K562 (cell line): Measurements from ENCODE around the gene PAX8. TPM values are rescaled to one million over a fixed set of nuclear protein-coding genes. Genes with fewer than 3 reads are reported as not detected.

Experiments used
- ATAC-seq: fragments of 200-7000 bp; cut with Tn5 transposase; 3 replicates; pipeline ENCODE4 v1.9.1; 2020; ENCODE audit warnings: moderate library complexity
- BruUV-seq: library from RNA; stranded (reverse); fragments of 400-500 nt; replicated peaks from 2 replicates; lab custom pipeline; 2021; lab: Mats Ljungman, UMichigan
- CTCF ChIA-PET: fragments of 300-600 bp; formaldehyde crosslinking; extraction: SDS; loops from one replicate; lab custom pipeline; 2021; ENCODE audit warnings: low intra/inter-chr PET ratio; lab: Yijun Ruan, JAX
- POLR2A ChIA-PET: fragments of 300-600, 350-650 bp; sonication (Branson Sonifier 250); formaldehyde crosslinking; extraction: SDS; loops from one replicate; lab custom pipeline; 2021; ENCODE audit warnings: antibody characterized with exemption, inconsistent platforms; lab: Yijun Ruan, JAX
- DNase-seq, 4 experiments: peaks; one replicate each; pipeline versions ENCODE4 v3.0.0 to v3.0.0-alpha.2; 2011 to 2018; ENCODE audit warnings: low spot score in 3 of 4, mixed read lengths in 3 of 4; ENCODE audit errors: extremely low read depth in 1 of 4
- FAIRE-seq: peaks from 2 replicates; lab custom pipeline; 2011; peaks lifted over from hg19 to GRCh38; lab: Jason Lieb, UNC
- H2AFZ ChIP-seq: 2 replicates; pipeline ENCODE4 v1.6.0; 2011; ENCODE audit warnings: low read depth, low read length, control low read depth, inconsistent platforms
- H3K27ac ChIP-seq: fragments of 200-600 bp; 3 replicates; pipeline ENCODE4 v1.8.0; 2011; ENCODE audit warnings: low read depth, mild to moderate bottlenecking, control low read depth, inconsistent platforms, low read length, moderate library complexity, mixed read lengths; ENCODE audit errors: extremely low read depth
- H3K27me3 ChIP-seq, 2 experiments: fragments of 300-600 bp in 1 of 2; 2 replicates in 1 of 2; 3 replicates in 1 of 2; pipeline versions ENCODE4 v1.6.0 to v1.8.0; 2011; ENCODE audit warnings: inconsistent platforms in 2 of 2, low read length in 2 of 2, mild to moderate bottlenecking in 1 of 2, mixed read lengths in 1 of 2, moderate library complexity in 1 of 2; ENCODE audit not compliant: control insufficient read depth in 2 of 2, insufficient read depth in 2 of 2
- H3K36me3 ChIP-seq: fragments of 300-600 bp; 3 replicates; pipeline ENCODE4 v1.8.0; 2011; ENCODE audit warnings: mild to moderate bottlenecking, low read length, inconsistent platforms; ENCODE audit not compliant: control insufficient read depth, insufficient read depth
- H3K4me1 ChIP-seq, 2 experiments: fragments of 200-600 bp in 1 of 2; replicated peaks in 1 of 2; 2 replicates in 1 of 2; 3 replicates in 1 of 2; pipeline versions ENCODE4 v1.5.1 to v1.8.0; 2011; ENCODE audit warnings: inconsistent platforms in 2 of 2, low read length in 2 of 2, mild to moderate bottlenecking in 1 of 2, mixed read lengths in 1 of 2, moderate library complexity in 1 of 2; ENCODE audit not compliant: control insufficient read depth in 2 of 2, insufficient read depth in 2 of 2
- H3K4me2 ChIP-seq: 2 replicates; pipeline ENCODE4 v1.6.1; 2011; ENCODE audit warnings: low read length, control low read depth, inconsistent platforms, mixed read lengths; ENCODE audit not compliant: insufficient read depth
- H3K4me3 ChIP-seq: fragments of 200-600 bp; sonication (generic), shearing (Covaris generic); 2 replicates; pipeline ENCODE4 v1.5.1; 2016; ENCODE audit warnings: control low read depth, inconsistent platforms
- H3K79me2 ChIP-seq: fragments of 200-600 bp; 3 replicates; pipeline ENCODE4 v1.8.0; 2011; ENCODE audit warnings: low read length, inconsistent platforms; ENCODE audit not compliant: control insufficient read depth, insufficient read depth
- H3K9ac ChIP-seq, 2 experiments: 2 replicates each; pipeline versions ENCODE4 v1.6.0 to v1.6.1; 2011; ENCODE audit warnings: low read depth in 2 of 2, low read length in 2 of 2, control low read depth in 1 of 2, inconsistent platforms in 1 of 2, mild to moderate bottlenecking in 1 of 2, mixed read lengths in 1 of 2; ENCODE audit not compliant: insufficient read depth in 1 of 2
- H3K9me1 ChIP-seq: one replicate; pipeline ENCODE4 v1.6.0; 2011; ENCODE audit warnings: inconsistent platforms, mild to moderate bottlenecking, low read length, moderate library complexity; ENCODE audit not compliant: control insufficient read depth, insufficient read depth
- H3K9me3 ChIP-seq: replicated peaks from 2 replicates; pipeline ENCODE4 v1.5.1; 2011; ENCODE audit warnings: low read depth, low read length, inconsistent platforms; ENCODE audit not compliant: control insufficient read depth, insufficient read depth
- H4K20me1 ChIP-seq: replicated peaks from 2 replicates; pipeline ENCODE4 v1.6.1; 2011; ENCODE audit warnings: low read length, inconsistent platforms, mixed read lengths; ENCODE audit not compliant: control insufficient read depth, insufficient read depth
- CBFA2T3 ChIP-seq: fragments of 450-650 bp; IDR thresholded peaks from 2 replicates; pipeline ENCODE4 v1.6.1; 2017
- CEBPG ChIP-seq, 3 experiments: fragments of 200-800 bp in 1 of 3; sonication (Bioruptor generic) in 1 of 3; sonication (generic) in 1 of 3; formaldehyde crosslinking in 1 of 3; IDR thresholded peaks in 2 of 3; conservative IDR thresholded peaks in 1 of 3; 2 replicates each; pipeline versions ENCODE4 v1.6.1 to v1.8.0; 2016 to 2022; ENCODE audit warnings: missing compliant biosample characterization in 2 of 3, missing genetic modification characterization in 2 of 3, mild to moderate bottlenecking in 1 of 3, missing genetic modification reagents in 1 of 3
- ESRRA ChIP-seq: fragments of 450-650 bp; IDR thresholded peaks from 2 replicates; pipeline ENCODE4 v1.6.1; 2014; ENCODE audit warnings: low read depth, mild to moderate bottlenecking, moderate library complexity, borderline replicate concordance
- LEF1 ChIP-seq: fragments of 450-650 bp; IDR thresholded peaks from 2 replicates; pipeline ENCODE4 v1.6.1; 2016; ENCODE audit warnings: mild to moderate bottlenecking
- SAP30 ChIP-seq: fragments of 200-600 bp; sonication (generic); IDR thresholded peaks from 2 replicates; pipeline ENCODE4 v1.6.1; 2012; ENCODE audit warnings: borderline replicate concordance, low read depth, mild to moderate bottlenecking, moderate library complexity, low read length, control low read depth, inconsistent platforms; ENCODE audit not compliant: insufficient read depth, poor library complexity, severe bottlenecking
- SMARCE1 ChIP-seq: fragments of 450-650 bp; IDR thresholded peaks from 2 replicates; pipeline ENCODE4 v1.7.1; 2016; ENCODE audit warnings: mild to moderate bottlenecking
- ZEB2 ChIP-seq: fragments of 450-650 bp; IDR thresholded peaks from 2 replicates; pipeline ENCODE4 v1.6.1; 2016
- ZMIZ1 ChIP-seq, 2 experiments: fragments of 150-350 bp in 1 of 2; IDR thresholded peaks; 2 replicates each; pipeline ENCODE4 v1.6.1; 2012 to 2016; ENCODE audit warnings: low read depth in 2 of 2, low read length in 2 of 2, mild to moderate bottlenecking in 1 of 2, moderate library complexity in 1 of 2
- ZNF512 ChIP-seq: IDR thresholded peaks from 2 replicates; pipeline ENCODE4 v1.6.1; 2016; ENCODE audit warnings: missing genetic modification characterization, missing compliant biosample characterization
- ZNF584 ChIP-seq: fragments of 200-800 bp; sonication (Bioruptor generic); IDR thresholded peaks from 2 replicates; pipeline ENCODE4 v1.6.1; 2016; ENCODE audit warnings: low read depth, mild to moderate bottlenecking, missing genetic modification characterization, missing compliant biosample characterization
- WGBS: fragments of 100-300 bp; shearing (Covaris generic); methylation state at CpG from one replicate; pipeline ENCODE4 v1.1.6; 2016; ENCODE audit warnings: low coverage, mixed read lengths; ENCODE audit not compliant: insufficient coverage; ENCODE audit errors: missing lambda C conversion rate; 5-methylcytosine and 5-hydroxymethylcytosine counted together
- in situ Hi-C: fragments of 300-500 bp; cut with MboI; formaldehyde crosslinking; loops from 4 replicates; pipeline ENCODE4 v1.15.0; 2018; ENCODE audit warnings: inconsistent platforms, mixed read lengths
- intact Hi-C: fragments of 100-400 bp; cut with micrococcal nuclease; formaldehyde crosslinking; loops from 2 replicates; pipeline ENCODE4 v1.14.2; 2022
- polyA plus RNA-seq, 8 experiments: library from polyadenylated mRNA; depleted of rRNA in 4 of 8; stranded (reverse) in 5 of 8; unstranded in 3 of 8; fragments of >200 nt; fragmentation: Nextera tagmentation in 2 of 8; fragmentation: Illumina TruSeq in 1 of 8; extraction: Ambion mirVana in 2 of 8; extraction: Trizol in 1 of 8; gene quantifications; 2 replicates each; pipeline versions ENCODE4 v1.2.1 to v1.2.3, GENCODE V29; 2011 to 2014; ENCODE audit warnings: inconsistent platforms in 1 of 8, missing spikeins in 1 of 8
- total RNA-seq, 7 experiments: library from RNA; depleted of rRNA in 6 of 7; stranded (reverse); fragments of >200 nt in 6 of 7; fragmentation: Illumina TruSeq in 2 of 7; extraction: Trizol in 2 of 7; gene quantifications; 2 replicates each; pipeline versions ENCODE4 v1.2.1 to v1.2.3, GENCODE V29; 2011 to 2021; ENCODE audit warnings: low replicate concordance in 1 of 7

The PAX8 gene
- total and polyA plus RNA-seq, 9 of the 15 experiments (the other 6 are each of a cell fraction or from before 2014, with no cell fraction given) = 0.13 to 2.1 (median 0.51) TPM

- no peak for TF ChIP-seq SAP30
Observed at GRCh38 chr2:113223813-113224212, 54.9 kb downstream of the PAX8 start (continued).

GRCh38 chr2:113221846-113222245, 56.9 kb downstream of the PAX8 start:
- no peak for FAIRE-seq
- TF ChIP-seq CEBPG (CRISPR knock-in tag; IDR thresholded peaks at IDR 0.05) = no peak
- TF ChIP-seq CEBPG (tag; conservative IDR thresholded peaks at IDR 0.05 in 1 of 2, IDR thresholded peaks at IDR 0.05 in 1 of 2) = no peak
- 0 out of 2 replicates have a peak, but pooled peaks have one; percentile 19 for TF ChIP-seq ZNF512 (tag)
- TF ChIP-seq ZMIZ1 (IDR thresholded peaks at IDR 0.05; ENCODE audit: low read depth in 2 of 2, low read length in 2 of 2) = no peak
- no peak for TF ChIP-seq ZEB2
- peak; percentile 43; the same call in 1 of the 2 replicates for TF ChIP-seq ESRRA
- TF ChIP-seq SMARCE1 = peak; percentile 31; the same call in 1 of the 2 replicates
- peak; percentile 7; the same call in 1 of the 2 replicates for TF ChIP-seq CBFA2T3
- TF ChIP-seq ZNF584 (CRISPR knock-in tag) = no peak
- TF ChIP-seq LEF1 = no peak
- TF ChIP-seq, all 486 proteins: peak for 4
- no peak for ATAC-seq
- Histone ChIP-seq H3K9me1 (no peaks in the 10 kb centered on the region), H3K79me2 (no peaks in the 10 kb centered on the region), H3K4me3 (no peak overlapping the region), H3K36me3 (no peaks in the 10 kb centered on the region), H3K4me2 (no peak overlapping the region), H3K27ac (no peak overlapping the region), H3K9ac (no peak overlapping the region), H3K4me1 (peaks cover 10% of the 10 kb centered on the region in 2 experiments; a peak in 4 of 5 replicates), H4K20me1 (no peaks in the 10 kb centered on the region), H2AFZ (no peak overlapping the region), H3K27me3 (0 out of 5 replicates have a peak, but pooled peaks cover 0 to 4% of the 10 kb centered on the region in 2 experiments), H3K9me3 (no peaks in the 10 kb centered on the region)
- BruUV-seq = no TSS peak
- DNase-seq = no peak
- POLR2A ChIA-PET = interaction anchor here (0.7 to 1.7 kb wide), 7 partner anchors 9 to 101 kb away, joined by 3 to 7 read pairs (median 3); no protein-coding TSS in a partner anchor
- 27% methylated on average over 6 of the region's 6 CpGs for WGBS
- CTCF ChIA-PET = no interaction called here
- intact Hi-C loops (no loop called here), in situ Hi-C loops (no loop called here)
